Measurements from ENCODE around the gene CBR4. TPM values are rescaled to one million over a fixed set of nuclear protein-coding genes. Genes with fewer than 3 reads are reported as not detected.
A peak's percentile ranks its signal among the peaks of the same experiment; 100 is the strongest.
"Not testable (repeated sequence)": the region's sequence is repeated elsewhere in the genome, so short reads cannot be mapped to it uniquely, and the experiment has no call there.

The CBR4 gene
- total RNA-seq, 8 experiments from 2014 or later: 21.6 to 64.6 (median 30.4) TPM

- H3K4me3 ChIP-seq: peak overlapping the region; percentile 53 to 89 (median 60)
- in situ Hi-C loops (cut with MboI; ENCODE audit: low pct_unique_long_range_greater_than_20kb in 2 of 9, low sequenced_read_pairs in 9 of 9, unreplicated experiment in 9 of 9): loop anchor here in 1 of 9 experiments (25.0 kb wide), 1 partner anchor 478 kb away; no protein-coding TSS in a partner anchor
- H3K4me1 ChIP-seq (replicated peaks in 1 of 2): peaks cover 10 to 20% of the 10 kb centered on the region in 2 donors
- peak overlapping the region; percentile 87 to 92 for H3K27ac ChIP-seq
- ATAC-seq (replicated peaks in 6 of 8): peak; percentile 35 to 54 (median 50)
- 0 to 2% (median 0%) methylated on average over 1 to 21 of the region's 44 CpGs; no CpG with 5 or more reads in 2 of the 10 experiments for WGBS, 10 experiments
Measured at GRCh38 chr4:169009286-169010124, 550 bp downstream of the CBR4 start.

- 13 to 100% (median 86%) methylated on average over 1 of the region's 1 CpG; no CpG with 5 or more reads in 3 of the 10 experiments for WGBS, 10 experiments
- Histone ChIP-seq H3K27ac (no peak overlapping the region), H3K4me1 (replicated peaks in 1 of 2) (peaks cover 10 to 20% of the 10 kb centered on the region in 2 donors), H3K4me3 (no peak overlapping the region)
- ATAC-seq (replicated peaks in 6 of 8): no peak
- in situ Hi-C loops (cut with MboI; ENCODE audit: low pct_unique_long_range_greater_than_20kb in 2 of 9, low sequenced_read_pairs in 9 of 9, unreplicated experiment in 9 of 9): loop anchor here in 1 of 9 experiments (25.0 kb wide), 1 partner anchor 482 kb away; no protein-coding TSS in a partner anchor
Measured at GRCh38 chr4:169005453-169006099, 4.5 kb downstream of the CBR4 start.

- Histone ChIP-seq H3K4me3 (no peak overlapping the region), H3K4me1 (replicated peaks in 1 of 2) (no peaks in the 10 kb centered on the region), H3K27ac (no peak overlapping the region)
- 71 to 100% (median 100%) methylated on average over 1 of the region's 1 CpG; no CpG with 5 or more reads in 3 of the 10 experiments for WGBS, 10 experiments
- in situ Hi-C loops (cut with MboI; ENCODE audit: low pct_unique_long_range_greater_than_20kb in 2 of 9, low sequenced_read_pairs in 9 of 9, unreplicated experiment in 9 of 9): loop anchor here in 1 of 9 experiments (25.0 kb wide), 1 partner anchor 487 kb away; no protein-coding TSS in a partner anchor
- no peak for ATAC-seq (replicated peaks in 6 of 8)
Measured at GRCh38 chr4:169000315-169000714, 9.7 kb downstream of the CBR4 start.

GRCh38 chr4:168999809-169000208 lies 10.2 kb downstream of the CBR4 start:
- WGBS, 10 experiments: 22 to 77% (median 61%) methylated on average over 2 to 4 of the region's 4 CpGs

GRCh38 chr4:168998596-168998995 lies 11.5 kb downstream of the CBR4 start:
- Histone ChIP-seq H3K4me3 (no peak overlapping the region), H3K27ac (no peak overlapping the region), H3K4me1 (replicated peaks in 1 of 2) (no peaks in the 10 kb centered on the region)
- ATAC-seq (replicated peaks in 6 of 8): no peak
- WGBS, 10 experiments: 43 to 100% (median 100%) methylated on average over 1 of the region's 1 CpG
- in situ Hi-C loops (cut with MboI; ENCODE audit: low pct_unique_long_range_greater_than_20kb in 2 of 9, low sequenced_read_pairs in 9 of 9, unreplicated experiment in 9 of 9): no loop called here

More at GRCh38 chr4:168999809-169000208, 10.2 kb downstream of the CBR4 start:
- H3K27ac ChIP-seq: no peak overlapping the region
- in situ Hi-C loops (cut with MboI; ENCODE audit: low pct_unique_long_range_greater_than_20kb in 2 of 9, low sequenced_read_pairs in 9 of 9, unreplicated experiment in 9 of 9): loop anchor here in 1 of 9 experiments (25.0 kb wide), 1 partner anchor 487 kb away; no protein-coding TSS in a partner anchor
- H3K4me3 ChIP-seq: no peak overlapping the region
- no peaks in the 10 kb centered on the region for H3K4me1 ChIP-seq (replicated peaks in 1 of 2)
- ATAC-seq (replicated peaks in 6 of 8): peak in 2 of 8 experiments; percentile 49 to 74

- 0 to 71% (median 14%) methylated on average over 1 to 2 of the region's 2 CpGs; no CpG with 5 or more reads in 6 of the 10 experiments for WGBS, 10 experiments
- peak in 3 of 8 experiments; percentile 25 to 62 (median 38) for ATAC-seq (replicated peaks in 6 of 8)
- in situ Hi-C loops (cut with MboI; ENCODE audit: low pct_unique_long_range_greater_than_20kb in 2 of 9, low sequenced_read_pairs in 9 of 9, unreplicated experiment in 9 of 9): no loop called here
Measured at GRCh38 chr4:168995537-168996295, 14.3 kb downstream of the CBR4 start.

GRCh38 chr4:168994958-168995357 lies 15.1 kb downstream of the CBR4 start:
- no peak for ATAC-seq (replicated peaks in 6 of 8)
- no peak overlapping the region for H3K27ac ChIP-seq
- H3K4me1 ChIP-seq (replicated peaks in 1 of 2): no peaks in the 10 kb centered on the region
- in situ Hi-C loops (cut with MboI; ENCODE audit: low pct_unique_long_range_greater_than_20kb in 2 of 9, low sequenced_read_pairs in 9 of 9, unreplicated experiment in 9 of 9): no loop called here
- 90 to 100% (median 100%) methylated on average over 1 to 3 of the region's 4 CpGs; no CpG with 5 or more reads in 2 of the 10 experiments for WGBS, 10 experiments
- no peak overlapping the region for H3K4me3 ChIP-seq

More at GRCh38 chr4:168995537-168996295, 14.3 kb downstream of the CBR4 start:
- Histone ChIP-seq H3K4me3 (no peak overlapping the region), H3K4me1 (replicated peaks in 1 of 2) (no peaks in the 10 kb centered on the region), H3K27ac (no peak overlapping the region)

- WGBS, 10 experiments: 10 to 96% (median 86%) methylated on average over 2 to 11 of the region's 13 CpGs; no CpG with 5 or more reads in 1 of the 10 experiments
- Histone ChIP-seq H3K27ac (no peak overlapping the region), H3K4me1 (replicated peaks in 1 of 2) (no peaks in the 10 kb centered on the region), H3K4me3 (no peak overlapping the region)
- peak in 2 of 8 experiments; percentile 27 to 66 for ATAC-seq (replicated peaks in 6 of 8)
- in situ Hi-C loops (cut with MboI; ENCODE audit: low pct_unique_long_range_greater_than_20kb in 2 of 9, low sequenced_read_pairs in 9 of 9, unreplicated experiment in 9 of 9): no loop called here
Measured at GRCh38 chr4:168993714-168994510, 16.1 kb downstream of the CBR4 start.

GRCh38 chr4:168992952-168993482 lies 17.0 kb downstream of the CBR4 start:
- ATAC-seq (replicated peaks in 6 of 8); in situ Hi-C loops (cut with MboI; ENCODE audit: low pct_unique_long_range_greater_than_20kb in 2 of 9, low sequenced_read_pairs in 9 of 9, unreplicated experiment in 9 of 9); H3K27ac ChIP-seq; H3K4me1 ChIP-seq (replicated peaks in 1 of 2); H3K4me3 ChIP-seq: not testable (repeated sequence)
- WGBS, 10 experiments: 80 to 100% (median 100%) methylated on average over 1 to 6 of the region's 7 CpGs; no CpG with 5 or more reads in 1 of the 10 experiments

- no peak for ATAC-seq (replicated peaks in 6 of 8)
- in situ Hi-C loops (cut with MboI; ENCODE audit: low pct_unique_long_range_greater_than_20kb in 2 of 9, low sequenced_read_pairs in 9 of 9, unreplicated experiment in 9 of 9): no loop called here
- Histone ChIP-seq H3K4me1 (replicated peaks in 1 of 2) (no peaks in the 10 kb centered on the region), H3K4me3 (no peak overlapping the region), H3K27ac (no peak overlapping the region)
- WGBS, 10 experiments: 88 to 100% (median 100%) methylated on average over 1 of the region's 1 CpG; no CpG with 5 or more reads in 4 of the 10 experiments
Measured at GRCh38 chr4:168981942-168982341, 28.1 kb downstream of the CBR4 start.

GRCh38 chr4:168981460-168981859 lies 28.6 kb downstream of the CBR4 start:
- H3K4me1 ChIP-seq (replicated peaks in 1 of 2): no peaks in the 10 kb centered on the region
- H3K27ac ChIP-seq: no peak overlapping the region
- in situ Hi-C loops (cut with MboI; ENCODE audit: low pct_unique_long_range_greater_than_20kb in 2 of 9, low sequenced_read_pairs in 9 of 9, unreplicated experiment in 9 of 9): no loop called here
- H3K4me3 ChIP-seq: no peak overlapping the region
- ATAC-seq (replicated peaks in 6 of 8): no peak

GRCh38 chr4:168979338-168979737 lies 30.7 kb downstream of the CBR4 start:
- H3K4me3 ChIP-seq: no peak overlapping the region
- in situ Hi-C loops (cut with MboI; ENCODE audit: low pct_unique_long_range_greater_than_20kb in 2 of 9, low sequenced_read_pairs in 9 of 9, unreplicated experiment in 9 of 9): no loop called here
- no peak overlapping the region for H3K27ac ChIP-seq
- WGBS, 10 experiments: 70 to 87% methylated on average over 2 to 6 of the region's 7 CpGs; no CpG with 5 or more reads in 8 of the 10 experiments
- no peaks in the 10 kb centered on the region for H3K4me1 ChIP-seq (replicated peaks in 1 of 2)
- no peak for ATAC-seq (replicated peaks in 6 of 8)
